ENCODE measurements around the gene APBA2.

APBA2 gene

GRCh38 chr15:28995705-28996104, 109.9 kb downstream of the APBA2 start:
- no peak overlapping the region for H3K4me3 ChIP-seq (ENCODE audit: severe bottlenecking)
- DNase-seq (ENCODE audit: low spot score) (no peak), ATAC-seq (ENCODE audit: low read depth) (no peak)
- no peak overlapping the region for H3K27ac ChIP-seq (ENCODE audit: poor library complexity, severe bottlenecking)
- TF ChIP-seq CTCF (IDR thresholded peaks at IDR 0.05; ENCODE audit: poor library complexity, severe bottlenecking): no peak
- no peaks in the 10 kb centered on the region for H3K4me1 ChIP-seq (ENCODE audit: insufficient read depth, poor library complexity, severe bottlenecking)
- H3K9me3 ChIP-seq (ENCODE audit: severe bottlenecking): no peaks in the 10 kb centered on the region
- H3K27me3 ChIP-seq (ENCODE audit: insufficient read depth, poor library complexity, severe bottlenecking): no peaks in the 10 kb centered on the region
- H3K36me3 ChIP-seq (ENCODE audit: low read depth): no peaks in the 10 kb centered on the region

GRCh38 chr15:28996289-28996688, 110.5 kb downstream of the APBA2 start:
- H3K27ac ChIP-seq (ENCODE audit: poor library complexity, severe bottlenecking): no peak overlapping the region
- H3K36me3 ChIP-seq (ENCODE audit: low read depth): no peaks in the 10 kb centered on the region
- H3K27me3 ChIP-seq (ENCODE audit: insufficient read depth, poor library complexity, severe bottlenecking): no peaks in the 10 kb centered on the region
- peak; percentile 55 for DNase-seq (ENCODE audit: low spot score)
- no peaks in the 10 kb centered on the region for H3K9me3 ChIP-seq (ENCODE audit: severe bottlenecking)
- no peaks in the 10 kb centered on the region for H3K4me1 ChIP-seq (ENCODE audit: insufficient read depth, poor library complexity, severe bottlenecking)
- no peak for ATAC-seq (ENCODE audit: low read depth)
- H3K4me3 ChIP-seq (ENCODE audit: severe bottlenecking): no peak overlapping the region
- no peak for TF ChIP-seq CTCF (IDR thresholded peaks at IDR 0.05; ENCODE audit: poor library complexity, severe bottlenecking)

GRCh38 chr15:28996953-28997352, 111.2 kb downstream of the APBA2 start:
- TF ChIP-seq CTCF (IDR thresholded peaks at IDR 0.05; ENCODE audit: poor library complexity, severe bottlenecking): no peak
- Histone ChIP-seq H3K27me3 (ENCODE audit: insufficient read depth, poor library complexity, severe bottlenecking) (no peaks in the 10 kb centered on the region), H3K9me3 (ENCODE audit: severe bottlenecking) (no peaks in the 10 kb centered on the region), H3K4me1 (ENCODE audit: insufficient read depth, poor library complexity, severe bottlenecking) (no peaks in the 10 kb centered on the region), H3K27ac (ENCODE audit: poor library complexity, severe bottlenecking) (no peak overlapping the region), H3K36me3 (ENCODE audit: low read depth) (no peaks in the 10 kb centered on the region), H3K4me3 (ENCODE audit: severe bottlenecking) (no peak overlapping the region)
- no peak for DNase-seq (ENCODE audit: low spot score)
- no peak for ATAC-seq (ENCODE audit: low read depth)

- no peak for DNase-seq (ENCODE audit: low spot score)
- no peak for ATAC-seq (ENCODE audit: low read depth)
- Histone ChIP-seq H3K4me3 (ENCODE audit: severe bottlenecking) (no peak overlapping the region), H3K36me3 (ENCODE audit: low read depth) (no peaks in the 10 kb centered on the region), H3K27me3 (ENCODE audit: insufficient read depth, poor library complexity, severe bottlenecking) (no peaks in the 10 kb centered on the region), H3K4me1 (ENCODE audit: insufficient read depth, poor library complexity, severe bottlenecking) (no peaks in the 10 kb centered on the region), H3K27ac (ENCODE audit: poor library complexity, severe bottlenecking) (no peak overlapping the region), H3K9me3 (ENCODE audit: severe bottlenecking) (no peaks in the 10 kb centered on the region)
- TF ChIP-seq CTCF (IDR thresholded peaks at IDR 0.05; ENCODE audit: poor library complexity, severe bottlenecking): no peak
These were observed 112.0 kb downstream of the APBA2 start for GRCh38 chr15:28997791-28998190.

DNA sequence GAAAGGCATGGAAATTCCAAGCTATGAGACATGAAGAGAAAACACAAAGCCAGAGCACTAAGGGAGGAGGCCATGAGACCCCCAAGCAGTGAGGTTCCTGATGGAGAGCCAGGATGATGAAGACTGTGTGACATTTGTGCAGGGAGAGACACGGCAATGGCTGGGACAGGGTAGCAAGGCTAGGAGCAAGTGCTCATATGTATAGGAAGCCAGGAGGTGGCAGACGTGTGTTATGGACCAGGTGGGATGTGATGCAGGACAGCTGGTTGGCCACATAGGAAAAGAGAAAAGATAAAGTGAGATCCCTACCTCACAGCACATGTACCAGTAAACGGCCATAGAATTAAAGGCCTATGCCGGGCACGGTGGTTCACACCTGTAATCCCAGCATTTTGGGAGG, 112.7 kb downstream of the APBA2 start:
- no peak overlapping the region for H3K4me3 ChIP-seq (ENCODE audit: severe bottlenecking)
- no peaks in the 10 kb centered on the region for H3K4me1 ChIP-seq (ENCODE audit: insufficient read depth, poor library complexity, severe bottlenecking)
- H3K36me3 ChIP-seq (ENCODE audit: low read depth): no peaks in the 10 kb centered on the region
- H3K27me3 ChIP-seq (ENCODE audit: insufficient read depth, poor library complexity, severe bottlenecking): no peaks in the 10 kb centered on the region
- DNase-seq (ENCODE audit: low spot score) (no peak), ATAC-seq (ENCODE audit: low read depth) (no peak)
- no peak overlapping the region for H3K27ac ChIP-seq (ENCODE audit: poor library complexity, severe bottlenecking)
- H3K9me3 ChIP-seq (ENCODE audit: severe bottlenecking): no peaks in the 10 kb centered on the region
- no peak for TF ChIP-seq CTCF (IDR thresholded peaks at IDR 0.05; ENCODE audit: poor library complexity, severe bottlenecking)
